GM23248 (cell line): ENCODE measurements around the gene MYO7B. TPM values are rescaled to one million over a fixed set of nuclear protein-coding genes. Genes with fewer than 3 reads are reported as not detected.

ENCODE experiments used
- DNase-seq: peaks from one replicate; pipeline ENCODE4 v3.0.0-alpha.2; 2015
- H2AFZ ChIP-seq: fragments of 200-600 bp; sonication (generic); 2 replicates; pipeline ENCODE4 v1.6.1; 2016; ENCODE audit warnings: antibody characterized with exemption
- H3F3A ChIP-seq: fragments of 200-600 bp; sonication (generic); 2 replicates; pipeline ENCODE4 v1.6.1; 2016; ENCODE audit warnings: mild to moderate bottlenecking, antibody characterized with exemption, mixed run types; ENCODE audit not compliant: insufficient read depth
- H3K27ac ChIP-seq: fragments of 200-600 bp; sonication (generic); 2 replicates; pipeline ENCODE4 v1.5.1; 2016; ENCODE audit warnings: mild to moderate bottlenecking
- H3K27me3 ChIP-seq: fragments of 200-600 bp; sonication (generic); replicated peaks from 2 replicates; pipeline ENCODE4 v1.6.1; 2016; ENCODE audit warnings: mild to moderate bottlenecking; ENCODE audit not compliant: insufficient read depth
- H3K36me3 ChIP-seq: fragments of 200-600 bp; sonication (generic); 2 replicates; pipeline ENCODE4 v1.6.1; 2016; ENCODE audit warnings: low read depth, mild to moderate bottlenecking
- H3K4me1 ChIP-seq: fragments of 200-600 bp; sonication (generic); 2 replicates; pipeline ENCODE4 v1.6.1; 2016; ENCODE audit warnings: mild to moderate bottlenecking; ENCODE audit not compliant: insufficient read depth
- H3K4me2 ChIP-seq: fragments of 200-600 bp; sonication (generic); one replicate; pipeline ENCODE4 v1.6.1; 2016; ENCODE audit warnings: mild to moderate bottlenecking; ENCODE audit not compliant: unreplicated experiment
- H3K4me3 ChIP-seq: fragments of 200-600 bp; sonication (generic); 2 replicates; pipeline ENCODE4 v1.5.1; 2016; ENCODE audit warnings: mild to moderate bottlenecking
- H3K79me2 ChIP-seq: fragments of 200-600 bp; sonication (generic); 2 replicates; pipeline ENCODE4 v1.6.1; 2016; ENCODE audit warnings: mild to moderate bottlenecking; ENCODE audit not compliant: insufficient read depth
- H3K9ac ChIP-seq: fragments of 200-600 bp; sonication (generic); 2 replicates; pipeline ENCODE4 v1.6.1; 2016; ENCODE audit warnings: mild to moderate bottlenecking
- H3K9me2 ChIP-seq: fragments of 200-600 bp; sonication (generic); 2 replicates; pipeline ENCODE4 v1.6.1; 2016; ENCODE audit warnings: mixed run types, mild to moderate bottlenecking, moderate library complexity; ENCODE audit not compliant: insufficient read depth
- H3K9me3 ChIP-seq: fragments of 200-600 bp; sonication (generic); one replicate; pipeline ENCODE4 v1.6.1; 2017; ENCODE audit warnings: low read depth
- H4K20me1 ChIP-seq: fragments of 200-600 bp; sonication (generic); 2 replicates; pipeline ENCODE4 v1.6.0; 2016; ENCODE audit not compliant: insufficient read depth
- EZH2 ChIP-seq: fragments of 200-600 bp; sonication (generic); IDR thresholded peaks from 2 replicates; pipeline ENCODE4 v1.6.1; 2018; ENCODE audit warnings: antibody characterized with exemption, mild to moderate bottlenecking; ENCODE audit not compliant: insufficient read depth, poor library complexity, severe bottlenecking
- EZH2phosphoT487 ChIP-seq: fragments of 200-600 bp; sonication (generic); IDR thresholded peaks from 2 replicates; pipeline ENCODE4 v1.6.1; 2018; ENCODE audit warnings: antibody characterized with exemption, moderate library complexity, mild to moderate bottlenecking, low read depth; ENCODE audit not compliant: insufficient read depth
- WGBS, 2 experiments: methylation state at CpG; one replicate each; pipeline ENCODE4 v1.1.6; 2015 to 2017; ENCODE audit warnings: low lambda C conversion rate in 2 of 2, low coverage in 1 of 2; ENCODE audit errors: missing lambda C conversion rate in 2 of 2; 5-methylcytosine and 5-hydroxymethylcytosine counted together
- in situ Hi-C: fragments of 300-500 bp; cut with MboI; formaldehyde crosslinking; loops from 2 replicates; pipeline ENCODE4 v1.15.0; 2020
- polyA plus RNA-seq: library from polyadenylated mRNA; unstranded; fragments of >200 nt; fragmentation: Nextera tagmentation; extraction: Ambion mirVana; gene quantifications from 2 replicates; pipeline ENCODE4 v1.2.1, GENCODE V29; 2016
- total RNA-seq: library from RNA; depleted of rRNA; stranded (reverse); fragments of >200 nt; shearing (Covaris generic); gene quantifications from 2 replicates; pipeline ENCODE4 v1.2.3, GENCODE V29; 2014

The MYO7B gene
- total and polyA plus RNA-seq, 2 experiments from 2014 or later, result not detected

GRCh38 chr2:127545796-127546195 is 10.3 kb downstream of the MYO7B start:
- no peak overlapping the region for H2AFZ ChIP-seq
- 25 to 47% methylated on average over 1 of the region's 1 CpG for WGBS, 2 experiments
- H3K4me1 ChIP-seq, result no peaks in the 10 kb centered on the region
- 0 out of 2 replicates have a peak, but pooled peaks cover 6% of the 10 kb centered on the region for H3K27me3 ChIP-seq
- H4K20me1 ChIP-seq, result no peaks in the 10 kb centered on the region
- in situ Hi-C loops, result no loop called here
- no peak overlapping the region for H3K9ac ChIP-seq
- DNase-seq, result no peak
- H3K9me2 ChIP-seq, result no peaks in the 10 kb centered on the region
- no peak overlapping the region for H3K4me2 ChIP-seq
- H3K9me3 ChIP-seq, result no peaks in the 10 kb centered on the region
- H3K36me3 ChIP-seq, result no peaks in the 10 kb centered on the region
- H3K79me2 ChIP-seq, result no peaks in the 10 kb centered on the region
- no peak overlapping the region for H3K27ac ChIP-seq
- TF ChIP-seq EZH2phosphoT487, result no peak
- no peak for TF ChIP-seq EZH2
- no peak overlapping the region for H3K4me3 ChIP-seq
- H3F3A ChIP-seq, result no peaks in the 10 kb centered on the region

GRCh38 chr2:127546797-127547196 is 11.3 kb downstream of the MYO7B start:
- Histone ChIP-seq H3K4me2 (no peak overlapping the region), H2AFZ (no peak overlapping the region), H3F3A (no peaks in the 10 kb centered on the region), H4K20me1 (no peaks in the 10 kb centered on the region), H3K36me3 (no peaks in the 10 kb centered on the region), H3K27me3 (0 out of 2 replicates have a peak, but pooled peaks cover 6% of the 10 kb centered on the region), H3K4me1 (no peaks in the 10 kb centered on the region), H3K27ac (no peak overlapping the region), H3K79me2 (no peaks in the 10 kb centered on the region), H3K9me2 (no peaks in the 10 kb centered on the region), H3K9me3 (no peaks in the 10 kb centered on the region), H3K9ac (no peak overlapping the region), H3K4me3 (no peak overlapping the region)
- TF ChIP-seq EZH2phosphoT487, result no peak
- no peak for TF ChIP-seq EZH2
- in situ Hi-C loops, result no loop called here
- WGBS, 2 experiments, result 41 to 53% methylated on average over 3 of the region's 3 CpGs
- DNase-seq, result no peak

- no peaks in the 10 kb centered on the region for H3K9me3 ChIP-seq
- 65% methylated on average over 7 of the region's 7 CpGs for WGBS, 2 experiments
- in situ Hi-C loops, result no loop called here
- H3K4me1 ChIP-seq, result no peaks in the 10 kb centered on the region
- no peak overlapping the region for H2AFZ ChIP-seq
- H3K9me2 ChIP-seq, result no peaks in the 10 kb centered on the region
- no peak for TF ChIP-seq EZH2
- no peak for TF ChIP-seq EZH2phosphoT487
- H3K36me3 ChIP-seq, result no peaks in the 10 kb centered on the region
- H4K20me1 ChIP-seq, result no peaks in the 10 kb centered on the region
- DNase-seq, result no peak
- peaks cover 10% of the 10 kb centered on the region; the same call in 1 of the 2 replicates for H3K27me3 ChIP-seq
- no peaks in the 10 kb centered on the region for H3K79me2 ChIP-seq
- H3K9ac ChIP-seq, result no peak overlapping the region
- H3F3A ChIP-seq, result no peaks in the 10 kb centered on the region
- H3K4me2 ChIP-seq, result no peak overlapping the region
- H3K27ac ChIP-seq, result no peak overlapping the region
- H3K4me3 ChIP-seq, result no peak overlapping the region
Measured at GRCh38 chr2:127551221-127551930, 15.9 kb downstream of the MYO7B start.

GRCh38 chr2:127552336-127552735 is 16.9 kb downstream of the MYO7B start:
- Histone ChIP-seq H3K4me1 (no peaks in the 10 kb centered on the region), H3K79me2 (no peaks in the 10 kb centered on the region), H3K9me2 (no peaks in the 10 kb centered on the region), H3K4me3 (no peak overlapping the region), H4K20me1 (no peaks in the 10 kb centered on the region), H3K9me3 (no peaks in the 10 kb centered on the region), H3K27ac (no peak overlapping the region), H3K27me3 (peaks cover 13% of the 10 kb centered on the region), H3K4me2 (no peak overlapping the region), H3K9ac (no peak overlapping the region), H2AFZ (no peak overlapping the region), H3K36me3 (no peaks in the 10 kb centered on the region), H3F3A (no peaks in the 10 kb centered on the region)
- no peak for DNase-seq
- WGBS, 2 experiments, result 55 to 63% methylated on average over 5 to 6 of the region's 6 CpGs
- in situ Hi-C loops, result no loop called here
- TF ChIP-seq EZH2phosphoT487, result no peak
